Ishikawa (cell line): ENCODE results near the gene BMPR1A.

Experiments used
- CEBPB ChIP-seq: IDR thresholded peaks from 2 replicates; pipeline ENCODE4 v1.6.1; 2012
- CREB1 ChIP-seq: IDR thresholded peaks from 2 replicates; pipeline ENCODE4 v1.6.1; 2012; ENCODE audit warnings: low read depth
- EGR1 ChIP-seq: IDR thresholded peaks from 2 replicates; pipeline ENCODE4 v1.6.1; 2012
- EP300 ChIP-seq: IDR thresholded peaks from 2 replicates; pipeline ENCODE4 v1.6.1; 2012; ENCODE audit warnings: borderline replicate concordance
- FOXM1 ChIP-seq: IDR thresholded peaks from 2 replicates; pipeline ENCODE4 v1.6.1; 2012; ENCODE audit warnings: low read depth, borderline replicate concordance
- NFIC ChIP-seq: IDR thresholded peaks from 2 replicates; pipeline ENCODE4 v1.6.1; 2012
- RAD21 ChIP-seq: IDR thresholded peaks from 2 replicates; pipeline ENCODE4 v1.6.1; 2012; ENCODE audit warnings: low read depth
- TAF1 ChIP-seq: IDR thresholded peaks from 2 replicates; pipeline ENCODE4 v1.6.1; 2012; ENCODE audit warnings: low read depth, mild to moderate bottlenecking
- TCF12 ChIP-seq: IDR thresholded peaks from 2 replicates; pipeline ENCODE4 v1.6.1; 2012; ENCODE audit warnings: low read depth
- TEAD4 ChIP-seq: IDR thresholded peaks from 2 replicates; pipeline ENCODE4 v1.6.1; 2012
- YY1 ChIP-seq: IDR thresholded peaks from 2 replicates; pipeline ENCODE4 v1.6.1; 2012; ENCODE audit warnings: low read depth
- ZBTB7A ChIP-seq: IDR thresholded peaks from 2 replicates; pipeline ENCODE4 v1.6.1; 2012; ENCODE audit warnings: low read depth
- TF ChIP-seq, protein P1 (sequence below): IDR thresholded peaks from 2 replicates; pipeline ENCODE4 v1.6.1; 2012
- TF ChIP-seq, protein P2 (sequence below): IDR thresholded peaks from 2 replicates; pipeline ENCODE4 v1.6.1; 2012; ENCODE audit warnings: low read depth, mild to moderate bottlenecking
- TF ChIP-seq, protein P3 (sequence below): IDR thresholded peaks from 2 replicates; pipeline ENCODE4 v1.6.1; 2012

BMPR1A gene

DNA sequence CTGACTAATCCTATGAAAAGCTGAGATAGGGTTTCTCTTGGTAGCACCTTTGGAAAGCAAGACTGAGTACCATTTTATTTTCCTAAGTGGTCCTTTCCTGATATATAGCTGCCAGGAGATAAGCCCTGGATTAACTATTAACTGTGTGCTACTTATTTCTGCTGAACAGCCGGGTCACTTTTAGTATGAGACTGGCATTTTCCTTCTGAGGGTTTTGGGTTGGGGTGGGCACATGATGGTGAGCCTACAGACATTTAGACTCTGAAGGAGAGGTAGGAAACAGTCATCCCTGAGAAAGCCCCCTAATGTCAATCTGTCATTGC, 29.8 kb upstream of the BMPR1A start:
- TF ChIP-seq NFIC (no peak), TCF12 (no peak), CEBPB (no peak), EGR1 (no peak), TEAD4 (no peak)

DNA sequence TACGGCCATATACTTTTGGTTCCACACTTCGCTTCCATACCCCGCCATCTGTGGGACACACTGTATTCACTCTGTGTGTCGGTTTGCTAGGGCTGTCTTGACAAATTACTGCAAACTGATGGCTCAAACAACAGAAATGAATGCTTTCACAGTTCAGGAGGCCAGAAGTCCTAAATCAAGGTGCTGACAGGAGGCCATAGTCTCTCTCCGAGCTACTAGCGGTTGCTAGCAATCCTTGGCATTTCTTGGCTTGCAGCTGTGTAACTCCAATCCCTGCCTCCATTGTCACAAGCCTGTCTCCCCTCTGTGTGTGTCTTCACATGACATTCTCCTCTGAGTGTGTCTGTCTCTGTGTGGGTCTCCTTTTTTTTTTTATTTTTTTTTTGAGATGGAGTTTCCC, 28.9 kb upstream of the BMPR1A start:
- no peak for TF ChIP-seq TCF12
- TF ChIP-seq, protein P1, sequence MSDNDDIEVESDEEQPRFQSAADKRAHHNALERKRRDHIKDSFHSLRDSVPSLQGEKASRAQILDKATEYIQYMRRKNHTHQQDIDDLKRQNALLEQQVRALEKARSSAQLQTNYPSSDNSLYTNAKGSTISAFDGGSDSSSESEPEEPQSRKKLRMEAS, result no peak
- TF ChIP-seq EP300, result no peak
- TF ChIP-seq YY1, result no peak
- no peak for TF ChIP-seq TAF1
- TF ChIP-seq TEAD4, result no peak
- no peak for TF ChIP-seq CREB1
- TF ChIP-seq, protein P2, sequence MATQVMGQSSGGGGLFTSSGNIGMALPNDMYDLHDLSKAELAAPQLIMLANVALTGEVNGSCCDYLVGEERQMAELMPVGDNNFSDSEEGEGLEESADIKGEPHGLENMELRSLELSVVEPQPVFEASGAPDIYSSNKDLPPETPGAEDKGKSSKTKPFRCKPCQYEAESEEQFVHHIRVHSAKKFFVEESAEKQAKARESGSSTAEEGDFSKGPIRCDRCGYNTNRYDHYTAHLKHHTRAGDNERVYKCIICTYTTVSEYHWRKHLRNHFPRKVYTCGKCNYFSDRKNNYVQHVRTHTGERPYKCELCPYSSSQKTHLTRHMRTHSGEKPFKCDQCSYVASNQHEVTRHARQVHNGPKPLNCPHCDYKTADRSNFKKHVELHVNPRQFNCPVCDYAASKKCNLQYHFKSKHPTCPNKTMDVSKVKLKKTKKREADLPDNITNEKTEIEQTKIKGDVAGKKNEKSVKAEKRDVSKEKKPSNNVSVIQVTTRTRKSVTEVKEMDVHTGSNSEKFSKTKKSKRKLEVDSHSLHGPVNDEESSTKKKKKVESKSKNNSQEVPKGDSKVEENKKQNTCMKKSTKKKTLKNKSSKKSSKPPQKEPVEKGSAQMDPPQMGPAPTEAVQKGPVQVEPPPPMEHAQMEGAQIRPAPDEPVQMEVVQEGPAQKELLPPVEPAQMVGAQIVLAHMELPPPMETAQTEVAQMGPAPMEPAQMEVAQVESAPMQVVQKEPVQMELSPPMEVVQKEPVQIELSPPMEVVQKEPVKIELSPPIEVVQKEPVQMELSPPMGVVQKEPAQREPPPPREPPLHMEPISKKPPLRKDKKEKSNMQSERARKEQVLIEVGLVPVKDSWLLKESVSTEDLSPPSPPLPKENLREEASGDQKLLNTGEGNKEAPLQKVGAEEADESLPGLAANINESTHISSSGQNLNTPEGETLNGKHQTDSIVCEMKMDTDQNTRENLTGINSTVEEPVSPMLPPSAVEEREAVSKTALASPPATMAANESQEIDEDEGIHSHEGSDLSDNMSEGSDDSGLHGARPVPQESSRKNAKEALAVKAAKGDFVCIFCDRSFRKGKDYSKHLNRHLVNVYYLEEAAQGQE, result no peak
- TF ChIP-seq NFIC, result no peak
- no peak for TF ChIP-seq ZBTB7A
- no peak for TF ChIP-seq RAD21
- no peak for TF ChIP-seq FOXM1
- no peak for TF ChIP-seq EGR1
- TF ChIP-seq, protein P3, sequence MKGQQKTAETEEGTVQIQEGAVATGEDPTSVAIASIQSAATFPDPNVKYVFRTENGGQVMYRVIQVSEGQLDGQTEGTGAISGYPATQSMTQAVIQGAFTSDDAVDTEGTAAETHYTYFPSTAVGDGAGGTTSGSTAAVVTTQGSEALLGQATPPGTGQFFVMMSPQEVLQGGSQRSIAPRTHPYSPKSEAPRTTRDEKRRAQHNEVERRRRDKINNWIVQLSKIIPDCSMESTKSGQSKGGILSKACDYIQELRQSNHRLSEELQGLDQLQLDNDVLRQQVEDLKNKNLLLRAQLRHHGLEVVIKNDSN, result no peak
- no peak for TF ChIP-seq CEBPB

DNA sequence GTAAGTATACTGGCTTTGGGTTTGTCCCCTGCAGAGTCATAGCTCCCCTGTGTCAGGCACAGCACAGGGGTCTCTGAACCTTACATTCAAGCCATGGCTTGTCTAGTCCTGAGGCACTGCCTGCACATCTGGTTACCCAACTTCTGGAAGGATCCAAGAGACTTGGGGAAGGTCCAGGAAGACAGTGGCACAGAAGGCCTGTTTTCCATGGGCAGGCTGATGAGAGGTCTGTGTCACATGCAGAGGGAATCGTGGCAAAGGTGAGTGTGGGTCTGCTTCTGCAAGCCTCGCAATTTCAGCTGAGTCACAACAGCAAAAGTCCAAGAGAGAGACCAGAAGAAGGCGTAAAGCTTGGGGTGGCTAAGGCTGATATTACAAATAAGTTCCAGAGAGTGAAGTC, 28.4 kb upstream of the BMPR1A start:
- TF ChIP-seq FOXM1 (no peak), TAF1 (no peak), EP300 (no peak), TEAD4 (no peak), NFIC (no peak), TCF12 (no peak), CEBPB (no peak), EGR1 (no peak), YY1 (no peak), RAD21 (no peak), CREB1 (no peak)
- TF ChIP-seq, protein P3, result no peak
- TF ChIP-seq, protein P1, result no peak

DNA sequence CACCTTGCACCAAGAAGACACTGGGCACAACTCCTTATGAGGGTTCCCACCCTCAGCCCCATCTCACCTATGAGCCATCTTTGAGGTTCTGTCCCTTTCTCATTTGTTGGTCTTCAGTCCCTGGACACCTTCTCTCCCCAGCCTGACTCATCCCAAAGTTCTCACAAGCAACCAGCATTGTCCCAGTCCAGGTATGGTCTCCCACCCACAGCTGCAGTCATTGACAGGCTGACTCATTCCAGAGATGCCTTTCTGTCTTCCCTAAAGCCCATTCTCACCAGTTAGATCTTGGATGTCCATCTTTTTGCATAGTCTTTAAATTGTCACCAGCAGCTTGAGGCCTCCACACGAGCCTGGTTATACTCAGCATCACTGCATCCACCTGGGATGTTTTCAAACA, 26.7 kb upstream of the BMPR1A start:
- TF ChIP-seq, protein P3, result no peak
- TF ChIP-seq YY1 (no peak), TAF1 (no peak), TCF12 (no peak), CREB1 (no peak), CEBPB (no peak)
- TF ChIP-seq, protein P1, result no peak
- TF ChIP-seq, protein P2, result no peak

DNA sequence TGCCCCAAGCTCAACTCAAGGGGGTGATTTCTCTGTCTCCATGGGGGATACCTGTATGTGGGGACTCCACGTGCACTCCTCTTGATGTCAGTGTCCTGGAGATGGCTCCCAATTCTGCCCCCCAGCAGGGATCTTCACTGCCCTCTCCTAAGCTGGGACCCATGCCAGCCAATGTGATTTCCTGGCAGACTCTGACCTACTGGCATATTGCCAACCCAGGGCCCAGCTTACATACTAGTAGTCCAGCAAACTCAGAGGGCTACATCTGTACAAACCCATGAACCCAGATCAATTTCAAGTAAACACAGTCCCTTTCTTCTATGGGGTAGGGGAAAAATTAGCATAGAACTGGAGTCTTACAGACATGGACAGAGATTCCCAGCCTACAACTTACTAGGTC, 26.2 kb upstream of the BMPR1A start:
- TF ChIP-seq NFIC, result peak; percentile 56; the same call in 1 of the 2 replicates
- no peak for TF ChIP-seq ZBTB7A

DNA sequence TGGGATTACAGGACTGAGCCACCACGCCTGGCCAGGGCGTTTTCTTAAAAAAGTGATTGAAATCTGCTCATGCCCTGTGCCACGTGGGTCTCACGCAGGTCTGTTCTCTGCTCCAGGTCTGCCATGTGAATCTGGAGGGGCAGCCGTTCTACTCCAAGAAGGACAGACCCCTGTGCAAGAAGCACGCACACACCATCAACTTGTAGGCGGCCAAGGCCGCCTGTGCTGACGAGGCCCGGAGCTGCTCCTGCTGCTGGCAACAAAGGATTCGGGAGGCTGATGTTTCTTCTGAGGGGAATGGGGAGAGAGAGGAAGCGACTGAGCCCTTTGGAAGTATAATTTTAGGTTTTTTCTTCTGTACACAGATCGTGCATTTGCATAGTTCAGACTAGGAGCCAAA, 23.6 kb upstream of the BMPR1A start:
- no peak for TF ChIP-seq TAF1
- no peak for TF ChIP-seq NFIC
- TF ChIP-seq YY1, result no peak
- TF ChIP-seq EP300, result no peak
- TF ChIP-seq, protein P2, result no peak
- no peak for TF ChIP-seq CEBPB
- TF ChIP-seq, protein P1, result no peak
- no peak for TF ChIP-seq RAD21
- TF ChIP-seq, protein P3, result no peak
- no peak for TF ChIP-seq CREB1
- TF ChIP-seq TEAD4, result no peak
- no peak for TF ChIP-seq FOXM1
- TF ChIP-seq ZBTB7A, result no peak
- no peak for TF ChIP-seq EGR1
- TF ChIP-seq TCF12, result no peak
